GM12878 (cell line): ENCODE measurements around the gene GLI1.

Source experiments
- BCL11A ChIP-seq: IDR thresholded peaks from 2 replicates; pipeline ENCODE4 v1.6.1; 2011; ENCODE audit warnings: low read depth, low read length
- NR2C2 ChIP-seq: IDR thresholded peaks from 2 replicates; pipeline ENCODE4 v1.6.1; 2011; ENCODE audit warnings: borderline replicate concordance, low read depth; ENCODE audit not compliant: control insufficient read depth, insufficient read length
- PAX5 ChIP-seq: IDR thresholded peaks from 2 replicates; pipeline ENCODE4 v1.6.1; 2011; ENCODE audit warnings: low read depth, low read length, borderline replicate concordance

- TF ChIP-seq NR2C2, result no peak
- no peak for TF ChIP-seq PAX5
- TF ChIP-seq BCL11A, result no peak
Measured at GRCh38 chr12:57474862-57475261, 15.3 kb downstream of the GLI1 start.
